ENCODE results near the gene MYO1E.

GRCh38 chr15:59333401-59334075 lies 39.1 kb downstream of the MYO1E start:
- TF ChIP-seq, protein P1, sequence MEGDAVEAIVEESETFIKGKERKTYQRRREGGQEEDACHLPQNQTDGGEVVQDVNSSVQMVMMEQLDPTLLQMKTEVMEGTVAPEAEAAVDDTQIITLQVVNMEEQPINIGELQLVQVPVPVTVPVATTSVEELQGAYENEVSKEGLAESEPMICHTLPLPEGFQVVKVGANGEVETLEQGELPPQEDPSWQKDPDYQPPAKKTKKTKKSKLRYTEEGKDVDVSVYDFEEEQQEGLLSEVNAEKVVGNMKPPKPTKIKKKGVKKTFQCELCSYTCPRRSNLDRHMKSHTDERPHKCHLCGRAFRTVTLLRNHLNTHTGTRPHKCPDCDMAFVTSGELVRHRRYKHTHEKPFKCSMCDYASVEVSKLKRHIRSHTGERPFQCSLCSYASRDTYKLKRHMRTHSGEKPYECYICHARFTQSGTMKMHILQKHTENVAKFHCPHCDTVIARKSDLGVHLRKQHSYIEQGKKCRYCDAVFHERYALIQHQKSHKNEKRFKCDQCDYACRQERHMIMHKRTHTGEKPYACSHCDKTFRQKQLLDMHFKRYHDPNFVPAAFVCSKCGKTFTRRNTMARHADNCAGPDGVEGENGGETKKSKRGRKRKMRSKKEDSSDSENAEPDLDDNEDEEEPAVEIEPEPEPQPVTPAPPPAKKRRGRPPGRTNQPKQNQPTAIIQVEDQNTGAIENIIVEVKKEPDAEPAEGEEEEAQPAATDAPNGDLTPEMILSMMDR (IDR thresholded peaks at IDR 0.05; ENCODE audit: insufficient read depth, low read length, poor library complexity, severe bottlenecking): no peak
- TF ChIP-seq EZH2phosphoT487 (conservative IDR thresholded peaks at IDR 0.05; ENCODE audit: low read length): no peak
